ENCODE measurements around the gene P3H4. TPM values are rescaled to one million over a fixed set of nuclear protein-coding genes. Genes with fewer than 3 reads are reported as not detected.

Gene P3H4
- total RNA-seq, 1 donor from 2014 or later: 5.6 TPM

DNA sequence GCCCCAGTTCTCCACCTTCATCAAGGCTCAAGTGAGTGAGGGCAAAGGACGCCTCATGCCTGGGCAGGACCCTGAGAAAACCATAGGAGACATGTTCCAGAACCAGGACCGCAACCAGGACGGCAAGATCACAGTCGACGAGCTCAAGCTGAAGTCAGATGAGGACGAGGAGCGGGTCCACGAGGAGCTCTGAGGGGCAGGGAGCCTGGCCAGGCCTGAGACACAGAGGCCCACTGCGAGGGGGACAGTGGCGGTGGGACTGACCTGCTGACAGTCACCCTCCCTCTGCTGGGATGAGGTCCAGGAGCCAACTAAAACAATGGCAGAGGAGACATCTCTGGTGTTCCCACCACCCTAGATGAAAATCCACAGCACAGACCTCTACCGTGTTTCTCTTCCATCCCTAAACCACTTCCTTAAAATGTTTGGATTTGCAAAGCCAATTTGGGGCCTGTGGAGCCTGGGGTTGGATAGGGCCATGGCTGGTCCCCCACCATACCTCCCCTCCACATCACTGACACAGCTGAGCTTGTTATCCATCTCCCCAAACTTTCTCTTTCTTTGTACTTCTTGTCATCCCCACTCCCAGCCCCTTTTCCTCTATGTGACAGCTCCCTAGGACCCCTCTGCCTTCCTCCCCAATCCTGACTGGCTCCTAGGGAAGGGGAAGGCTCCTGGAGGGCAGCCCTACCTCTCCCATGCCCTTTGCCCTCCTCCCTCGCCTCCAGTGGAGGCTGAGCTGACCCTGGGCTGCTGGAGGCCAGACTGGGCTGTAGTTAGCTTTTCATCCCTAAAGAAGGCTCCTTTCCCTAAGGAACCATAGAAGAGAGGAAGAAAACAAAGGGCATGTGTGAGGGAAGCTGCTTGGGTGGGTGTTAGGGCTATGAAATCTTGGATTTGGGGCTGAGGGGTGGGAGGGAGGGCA, 10.7 kb upstream of the P3H4 start:
- DNase-seq (ENCODE audit: low spot score): no peak

DNA sequence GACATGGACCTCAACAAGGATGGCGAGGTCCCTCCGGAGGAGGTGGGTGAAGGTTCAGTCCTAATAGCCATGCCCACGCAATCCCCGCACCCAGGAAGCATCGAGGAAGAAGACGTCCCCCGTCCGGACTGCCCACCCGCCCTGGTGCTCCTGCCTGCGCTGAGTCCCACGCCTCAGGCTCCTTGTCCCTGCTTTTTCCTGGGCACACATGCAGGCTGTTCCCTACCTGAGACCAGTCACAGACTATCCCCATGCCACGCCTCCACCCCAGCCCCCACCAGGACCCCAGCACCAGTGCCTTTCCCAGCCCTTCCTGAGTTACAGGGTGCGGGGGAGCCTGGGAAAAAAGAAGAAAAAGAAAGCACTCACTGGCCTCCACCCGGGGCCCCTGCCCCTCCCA, 10.0 kb upstream of the P3H4 start:
- no peak for DNase-seq (ENCODE audit: low spot score)

DNA sequence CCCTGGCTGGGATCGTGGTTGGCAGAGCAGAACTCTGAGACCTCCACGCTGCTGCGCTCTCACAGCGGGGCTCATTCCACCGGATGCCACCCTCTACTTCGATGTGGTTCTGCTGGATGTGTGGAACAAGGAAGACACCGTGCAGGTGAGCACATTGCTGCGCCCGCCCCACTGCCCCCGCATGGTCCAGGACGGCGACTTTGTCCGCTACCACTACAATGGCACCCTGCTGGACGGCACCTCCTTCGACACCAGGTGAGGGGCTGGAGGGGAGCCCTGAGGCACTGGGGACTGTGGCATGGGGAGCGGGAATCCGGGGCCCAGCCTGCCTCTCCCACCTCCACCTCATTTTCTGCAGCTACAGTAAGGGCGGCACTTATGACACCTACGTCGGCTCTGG, 6.3 kb upstream of the P3H4 start:
- no peak for DNase-seq (ENCODE audit: low spot score)

DNA sequence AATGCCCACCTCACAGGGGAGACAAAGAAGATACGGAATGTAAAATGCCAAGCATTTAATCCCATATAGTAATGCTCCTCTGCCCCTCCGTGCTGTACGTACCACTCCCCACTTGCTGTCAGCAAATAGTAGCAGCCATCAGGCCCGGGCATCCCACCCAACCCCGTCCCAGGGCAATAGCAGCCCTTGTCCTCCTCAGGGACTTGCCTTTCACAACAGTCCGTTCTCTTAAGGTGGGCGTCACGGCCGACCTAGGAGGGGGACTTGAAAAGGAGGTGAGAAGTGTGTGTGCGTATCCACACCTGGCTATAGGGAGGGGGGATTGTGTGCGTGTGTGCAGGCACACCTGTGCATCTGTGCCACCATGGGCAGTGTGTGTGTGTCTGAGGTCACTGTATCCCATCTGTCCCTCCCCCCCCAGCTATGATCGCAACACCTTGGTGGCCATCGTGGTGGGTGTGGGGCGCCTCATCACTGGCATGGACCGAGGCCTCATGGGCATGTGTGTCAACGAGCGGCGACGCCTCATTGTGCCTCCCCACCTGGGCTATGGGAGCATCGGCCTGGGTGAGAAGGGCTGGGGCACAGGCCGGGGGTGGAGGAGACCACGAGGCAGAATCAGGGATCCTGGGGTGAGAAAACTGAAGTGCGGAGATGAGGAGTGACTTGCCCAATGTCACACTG, 5.0 kb upstream of the P3H4 start:
- no peak for DNase-seq (ENCODE audit: low spot score)

DNA sequence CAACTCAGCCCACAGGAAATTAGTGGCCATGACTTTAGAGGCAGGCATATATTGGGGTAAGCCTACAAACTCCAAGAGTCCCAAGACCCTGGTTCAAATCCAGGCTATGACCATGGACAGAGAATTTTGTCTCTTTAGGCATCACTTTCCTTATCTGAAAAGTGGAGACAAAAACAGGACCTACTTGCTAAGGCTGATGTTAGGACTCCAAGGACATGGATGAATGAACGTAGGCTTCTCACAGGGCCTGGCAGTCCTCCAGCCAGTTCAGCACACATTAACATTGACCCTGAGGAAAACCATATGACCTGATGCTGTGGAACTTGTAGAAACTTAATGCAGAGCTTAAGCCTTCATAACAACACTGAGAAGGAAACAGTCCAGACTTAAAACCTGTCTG, 2.4 kb upstream of the P3H4 start:
- no peak for DNase-seq (ENCODE audit: low spot score)

DNA sequence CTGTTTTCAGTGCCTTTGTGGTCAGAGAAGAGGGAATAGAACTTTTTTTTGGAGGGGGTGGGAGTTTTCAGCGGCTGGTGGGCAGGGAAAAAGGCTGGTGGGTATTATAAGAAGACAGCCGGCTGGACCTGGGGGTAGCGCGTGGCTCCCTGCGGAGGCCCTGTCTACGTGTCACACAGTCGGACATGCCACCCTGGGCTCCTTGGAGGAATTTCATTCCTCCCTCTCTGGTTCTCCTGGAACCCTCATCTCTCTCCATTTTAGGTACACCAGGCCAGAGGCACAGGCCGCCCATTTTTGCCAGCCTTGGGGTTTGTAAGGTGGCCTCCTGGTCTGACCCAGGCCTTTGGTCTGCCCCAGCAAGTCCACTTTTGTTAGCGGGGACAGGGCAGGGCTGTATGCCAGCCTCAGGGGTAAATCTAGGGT, 2.0 kb upstream of the P3H4 start:
- no peak for DNase-seq (ENCODE audit: low spot score)

DNA sequence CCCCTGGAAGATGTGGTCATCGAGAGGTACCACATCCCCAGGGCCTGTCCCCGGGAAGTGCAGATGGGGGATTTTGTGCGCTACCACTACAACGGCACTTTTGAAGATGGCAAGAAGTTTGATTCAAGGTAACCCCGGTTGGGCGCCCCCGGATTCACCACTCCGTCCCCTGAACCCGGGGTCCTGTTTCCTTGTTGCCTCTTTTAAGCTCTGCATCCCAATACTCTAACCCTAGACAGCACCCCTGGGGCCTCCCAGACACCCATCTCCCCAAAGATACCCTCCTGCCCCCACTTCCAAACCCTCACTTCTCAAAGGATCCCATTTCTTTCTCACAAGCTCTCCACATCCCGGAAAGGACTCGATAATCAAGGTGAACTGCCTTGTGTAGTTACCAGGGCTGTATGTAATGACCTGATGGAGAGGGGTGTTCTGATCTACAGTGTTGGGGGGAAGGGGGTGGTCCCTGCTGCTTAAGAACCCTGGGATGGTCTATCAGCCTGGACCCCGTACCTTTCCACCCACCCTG, 1.5 kb upstream of the P3H4 start:
- DNase-seq (ENCODE audit: low spot score): no peak

DNA sequence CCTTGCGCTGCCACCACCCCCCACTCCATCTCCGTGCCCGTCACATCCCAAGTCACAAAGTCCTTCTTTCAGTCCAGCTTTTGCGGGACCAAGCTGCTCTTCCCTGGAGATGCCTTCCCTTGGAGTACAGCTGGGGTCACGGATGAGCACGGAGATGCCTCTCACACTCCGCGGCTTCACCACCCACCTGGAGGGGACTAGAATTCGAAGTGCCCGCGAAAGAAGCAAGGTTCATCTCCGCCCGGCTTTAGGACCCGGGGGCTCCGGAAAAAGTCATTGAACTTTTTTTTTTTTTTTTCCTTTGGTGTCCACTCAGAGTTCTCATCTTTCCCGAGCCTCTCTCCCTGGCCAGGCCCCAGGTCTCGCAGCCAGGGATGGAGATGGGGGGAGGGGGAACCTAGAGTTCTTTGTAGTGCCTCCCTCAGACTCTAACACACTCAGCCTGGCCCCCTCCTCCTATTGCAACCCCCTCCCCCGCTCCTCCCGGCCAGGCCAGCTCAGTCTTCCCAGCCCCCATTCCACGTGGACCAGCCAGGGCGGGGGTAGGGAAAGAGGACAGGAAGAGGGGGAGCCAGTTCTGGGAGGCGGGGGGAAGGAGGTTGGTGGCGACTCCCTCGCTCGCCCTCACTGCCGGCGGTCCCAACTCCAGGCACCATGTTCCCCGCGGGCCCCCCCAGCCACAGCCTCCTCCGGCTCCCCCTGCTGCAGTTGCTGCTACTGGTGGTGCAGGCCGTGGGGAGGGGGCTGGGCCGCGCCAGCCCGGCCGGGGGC, 817 bp upstream of the P3H4 start, which contains the start of gene FKBP10:
Gene FKBP10 (plus strand): TSS at position 624 of the 771 bp plus-strand sequence. CDS start 31 bp downstream, at position 655.
- no peak for DNase-seq (ENCODE audit: low spot score)

DNA sequence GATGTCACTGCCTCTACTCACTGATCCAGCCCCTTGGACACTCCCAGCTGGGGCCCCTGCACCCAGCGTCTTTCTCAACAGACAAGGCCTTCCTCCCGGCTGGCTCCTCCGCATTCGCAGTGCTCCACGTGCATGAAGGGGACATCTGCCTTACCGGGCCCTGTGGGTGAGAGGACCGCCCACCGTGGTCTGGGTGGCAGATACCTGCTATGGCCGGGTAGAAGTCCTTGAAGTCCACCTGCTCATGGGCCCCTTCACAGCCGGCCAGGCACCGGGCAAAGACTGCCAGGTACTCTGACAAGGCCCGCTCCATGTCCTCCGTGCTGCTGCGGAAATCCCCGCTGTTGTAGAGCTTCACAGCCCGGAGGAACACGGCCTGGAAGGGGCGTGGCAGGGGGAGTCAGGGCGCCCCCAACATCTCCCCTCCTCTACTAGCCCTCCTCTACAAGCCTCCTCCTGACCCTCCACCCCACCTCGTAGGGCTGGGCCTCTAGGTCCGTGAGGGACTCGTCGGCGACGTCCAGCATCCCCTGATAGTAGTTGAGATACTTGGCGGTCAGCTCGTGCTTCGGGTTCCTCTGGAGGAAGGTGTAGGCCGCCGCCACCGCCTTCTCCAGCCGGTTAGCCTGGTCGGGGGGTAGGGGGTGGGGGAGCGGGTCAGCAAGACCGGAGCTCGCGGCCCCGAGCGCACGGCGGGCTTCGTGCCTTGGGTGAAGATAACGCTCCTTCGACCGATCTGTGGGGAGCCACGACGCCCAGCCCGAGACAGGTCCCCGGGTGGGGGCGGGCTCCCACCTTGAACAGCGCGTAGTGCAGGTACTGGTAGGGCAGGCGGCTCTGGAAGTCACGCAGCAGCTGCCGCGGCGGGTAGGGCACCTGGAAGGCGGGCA, 845 bp downstream of the P3H4 start:
- no peak for DNase-seq (ENCODE audit: low spot score)

DNA sequence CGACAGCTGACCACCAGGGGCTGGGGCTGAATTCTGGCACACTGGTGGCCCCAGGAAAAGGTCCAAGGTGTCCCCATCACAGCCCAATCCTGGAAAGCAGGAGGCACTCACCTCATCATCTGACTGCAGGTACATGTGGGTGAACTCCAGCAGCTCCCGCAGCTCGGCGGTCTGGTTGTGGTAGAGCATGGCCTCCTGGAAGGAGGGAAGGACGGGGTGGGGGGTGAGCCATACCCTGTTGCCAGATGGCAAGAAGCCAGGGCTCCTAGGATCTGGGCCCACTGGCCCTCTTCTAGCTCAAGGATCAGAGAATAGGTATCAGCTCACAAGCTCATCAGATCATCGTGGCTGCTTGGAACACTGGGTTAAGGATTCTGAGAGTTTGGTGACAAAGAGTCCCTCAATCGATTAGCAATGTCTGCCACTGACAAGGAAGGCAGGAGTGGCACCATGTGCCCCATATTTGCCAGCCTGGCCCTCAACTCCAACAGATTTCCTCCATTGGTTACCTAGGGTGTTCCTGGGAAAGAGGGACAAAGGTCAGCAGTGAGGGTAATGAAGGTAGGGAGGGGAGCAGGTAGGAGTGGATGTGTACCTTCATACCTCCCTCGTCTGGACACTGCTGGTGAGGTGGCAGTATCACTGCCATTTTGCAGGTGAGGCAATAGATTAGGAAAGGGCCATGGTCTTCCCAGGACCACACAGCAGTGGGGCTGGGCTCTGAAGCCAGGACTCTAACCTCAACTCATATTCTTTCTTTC, 4.9 kb downstream of the P3H4 start:
- DNase-seq (ENCODE audit: low spot score): no peak

DNA sequence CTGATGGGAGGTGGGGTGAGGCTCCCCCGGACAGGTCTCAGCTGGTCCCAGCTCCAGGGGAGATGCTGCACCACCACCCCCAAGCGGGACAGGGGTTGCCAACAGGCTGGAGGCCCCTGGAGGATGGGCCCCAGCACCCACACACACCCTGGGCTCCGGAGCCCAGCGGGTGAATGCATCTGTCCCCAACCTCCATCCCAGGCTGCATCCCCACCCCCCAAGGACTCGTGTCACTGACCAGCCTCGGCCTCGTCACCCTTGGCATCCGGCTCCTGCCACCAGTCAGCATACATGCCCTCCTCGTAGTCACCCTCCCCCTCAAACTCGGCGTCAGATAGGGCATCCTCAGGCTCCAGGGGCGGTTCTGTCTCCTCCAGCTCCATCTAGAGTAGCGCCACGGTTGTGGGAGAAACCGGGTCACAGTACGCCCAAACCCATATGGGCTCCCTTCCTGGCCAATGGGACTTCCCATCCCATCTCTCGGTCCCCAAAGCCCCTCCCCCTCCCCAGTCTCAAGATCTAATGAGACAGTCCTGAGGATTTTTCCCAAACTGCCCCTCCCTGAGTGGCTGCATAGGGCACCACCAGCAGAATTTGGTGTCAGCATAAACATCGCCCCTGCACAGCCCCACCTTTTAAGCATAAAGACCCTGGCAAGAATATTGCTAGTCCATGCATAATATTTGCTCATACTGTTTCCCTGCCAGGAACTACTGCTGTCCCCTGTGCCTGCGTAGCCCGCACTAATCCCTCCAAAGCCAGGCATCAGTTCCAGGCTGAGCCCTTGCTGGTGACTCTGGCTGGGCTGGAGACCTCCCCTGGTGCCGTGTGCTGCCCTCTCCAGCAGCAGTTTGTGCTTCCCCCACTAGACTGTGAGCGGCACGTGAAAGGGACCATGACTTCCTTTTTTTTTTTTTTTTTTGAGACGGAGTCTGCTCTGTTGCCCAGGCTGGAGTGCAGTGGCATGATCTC, 8.4 kb downstream of the P3H4 start:
- DNase-seq (ENCODE audit: low spot score): no peak

DNA sequence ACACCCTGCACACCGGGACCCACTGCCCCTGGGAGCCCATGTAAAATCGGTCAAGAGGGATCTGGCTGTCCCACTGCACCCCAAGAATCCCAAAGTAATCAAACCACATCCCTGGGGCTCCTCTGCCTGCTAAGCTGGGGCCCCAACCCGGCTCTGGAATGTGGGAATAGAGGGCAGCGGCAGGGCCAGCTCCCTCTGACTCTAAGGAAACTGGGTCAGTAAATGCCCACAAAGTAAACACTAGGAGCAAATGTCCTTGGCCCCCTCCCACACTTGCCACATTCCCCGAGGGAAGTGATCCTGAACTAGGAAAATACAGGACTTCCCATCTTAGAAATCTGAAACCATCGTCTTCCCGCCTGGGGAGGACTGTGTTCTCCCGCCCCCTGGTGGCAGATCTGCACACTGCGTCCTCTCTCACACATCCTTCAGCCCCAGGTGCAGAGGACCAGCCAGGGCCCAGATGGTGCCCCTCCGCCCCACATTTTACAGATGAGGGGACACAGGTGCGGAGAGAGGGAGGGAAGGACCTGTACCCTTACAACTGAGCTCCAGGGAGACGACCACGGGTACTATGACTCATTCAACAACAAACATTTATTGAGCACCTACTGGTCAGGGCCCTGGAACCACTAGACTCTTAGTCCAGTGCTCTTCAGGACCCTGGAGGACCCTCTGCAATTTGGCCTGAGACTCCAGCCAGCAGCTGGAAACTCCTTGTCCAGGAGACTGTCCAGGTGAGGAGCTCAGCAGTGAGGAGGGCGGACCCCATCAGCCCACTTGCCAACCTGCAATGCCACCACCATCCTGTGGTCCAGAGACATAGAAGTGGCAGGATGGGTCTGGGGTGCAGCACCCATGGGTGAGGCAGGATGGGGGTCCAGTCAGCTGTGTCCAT, 10.1 kb downstream of the P3H4 start:
- DNase-seq (ENCODE audit: low spot score): no peak

DNA sequence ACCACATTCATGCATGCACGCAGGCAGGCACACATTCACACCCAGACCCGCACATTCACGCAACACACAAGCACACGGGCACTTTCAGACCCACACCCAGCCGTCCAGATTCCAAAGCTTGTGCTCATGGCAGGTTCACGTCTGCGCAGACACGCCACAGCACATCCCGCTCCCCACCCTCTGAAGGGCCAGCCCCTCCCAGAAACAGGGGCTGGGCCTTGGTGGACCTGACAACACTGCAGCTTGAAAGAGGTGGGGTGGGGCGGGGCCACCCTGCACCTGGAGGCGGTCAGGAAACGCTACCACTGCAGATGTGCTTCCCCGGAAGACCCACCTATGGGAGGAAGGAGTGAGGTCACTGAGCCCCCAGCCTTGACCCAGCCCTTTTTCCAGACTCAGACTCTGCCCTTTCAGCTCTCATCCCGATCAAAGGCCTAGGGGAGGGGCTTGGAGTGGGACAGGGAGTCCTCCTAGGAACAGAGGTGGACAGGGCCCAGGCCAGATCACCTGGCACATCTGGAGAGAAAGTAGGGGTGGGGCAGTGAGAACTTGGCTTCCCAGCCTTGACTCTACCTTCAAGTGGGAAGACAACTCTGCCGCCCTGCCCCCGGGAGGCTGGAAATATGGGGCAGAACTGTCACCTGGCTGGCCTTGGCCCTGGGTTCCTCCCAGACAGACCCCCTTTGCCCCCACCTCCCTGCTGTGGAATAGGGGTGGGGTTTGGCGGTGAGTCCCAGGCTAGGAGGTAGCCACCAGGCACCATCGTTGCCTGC, 11.0 kb downstream of the P3H4 start:
- DNase-seq (ENCODE audit: low spot score): no peak

DNA sequence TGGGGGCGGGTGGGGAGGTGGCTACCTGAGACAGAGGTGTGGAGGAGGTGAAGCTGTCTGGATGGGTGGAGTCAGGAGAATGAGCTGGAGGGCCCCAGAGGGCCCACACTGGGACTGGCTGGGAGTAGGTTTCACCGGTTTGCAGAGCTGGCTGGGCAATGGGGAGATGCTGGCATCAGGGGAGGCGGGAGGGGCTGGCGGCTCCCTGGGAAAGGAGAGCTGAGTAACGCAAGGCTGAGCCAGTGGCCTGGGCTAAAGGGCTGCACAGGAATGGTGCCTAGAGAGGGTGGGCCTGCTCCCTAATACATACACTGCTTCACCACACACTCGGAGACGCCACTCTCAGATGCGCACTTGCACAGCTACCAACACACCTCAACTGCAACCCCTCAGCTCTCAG, 12.4 kb downstream of the P3H4 start:
- no peak for DNase-seq (ENCODE audit: low spot score)

DNA sequence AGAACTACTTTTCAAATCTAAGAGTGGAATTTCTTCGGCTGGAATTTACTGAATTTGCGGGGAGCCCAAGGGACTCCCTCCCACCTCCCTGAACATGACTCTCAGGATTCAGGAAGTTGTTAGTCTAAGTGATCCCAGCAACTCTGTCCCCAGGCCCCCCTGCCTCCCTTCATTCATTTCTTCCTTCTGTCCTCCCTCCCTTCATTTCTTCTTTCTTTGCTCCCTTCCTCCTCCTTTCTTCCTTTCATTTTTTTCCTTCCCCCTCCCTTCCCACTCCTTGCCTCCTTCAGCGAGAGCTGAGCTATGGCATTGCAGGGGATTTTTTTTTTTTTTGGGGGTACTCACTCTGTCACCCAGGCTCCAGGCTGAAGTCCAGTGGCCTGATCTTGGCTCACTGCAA, 14.4 kb downstream of the P3H4 start:
- DNase-seq (ENCODE audit: low spot score): no peak

DNA sequence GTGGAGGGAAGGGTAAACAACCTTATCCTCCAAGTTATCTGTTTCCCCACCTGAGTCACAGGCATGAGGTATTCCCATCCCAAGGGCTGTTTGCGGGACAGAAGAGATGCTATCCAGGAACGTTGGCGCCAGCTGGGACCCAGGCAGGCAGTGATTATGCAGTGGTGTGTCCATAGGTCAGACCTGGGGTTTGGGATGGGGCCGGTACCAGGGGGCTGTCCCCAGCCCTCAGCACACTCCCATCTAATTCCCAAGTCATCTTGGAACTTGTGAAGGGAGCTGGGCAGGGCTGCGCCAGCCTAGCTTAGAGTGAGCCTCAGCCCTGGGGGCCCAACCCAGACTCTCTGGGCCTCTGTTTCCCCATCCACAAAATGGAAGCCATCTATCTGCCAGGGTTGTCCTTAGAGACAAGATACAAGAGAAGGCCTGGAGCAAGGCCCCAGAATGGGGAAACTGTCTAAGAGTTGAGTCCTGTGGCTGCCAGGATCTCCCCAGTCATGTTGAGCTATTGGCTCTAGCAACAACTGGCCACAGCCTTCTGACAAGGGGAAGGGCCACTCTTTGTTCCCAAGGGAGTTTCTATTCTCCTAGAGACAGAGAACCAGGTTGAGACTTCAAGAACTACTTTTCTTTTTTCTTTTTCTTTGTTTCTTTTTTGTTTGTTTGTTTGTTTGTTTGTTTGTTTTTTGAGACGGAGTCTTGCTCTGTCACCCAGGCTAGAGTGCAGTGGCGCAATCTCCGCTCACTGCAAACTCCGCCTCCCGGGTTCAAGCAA, 15.4 kb downstream of the P3H4 start:
- DNase-seq (ENCODE audit: low spot score): no peak

Measured in mesenteric fat pad (tissue), 1 donor.